Measurements from ENCODE around the gene VPS13C. TPM values are rescaled to one million over a fixed set of nuclear protein-coding genes. Genes with fewer than 3 reads are reported as not detected.

VPS13C gene
- total RNA-seq, 2 donors from 2014 or later, result 71.7 to 88.5 TPM

Other genes starting within 250 kb of the VPS13C start
- gene C2CD4A, start 6.5 kb upstream of the VPS13C start, total RNA-seq, result 1 to 10 TPM in 1 of 2 donors, under 1 TPM in 1; 0.46 to 1.8 TPM
- gene C2CD4B, start 104.8 kb upstream of the VPS13C start, total RNA-seq, result under 1 TPM; 0.24 to 0.90 TPM

All from activated T-cell treated with anti-CD3 and anti-CD28 coated beads, Interleukin-2, amount 50 U/mL, for 72 hours (primary cell).